GM20431 (cell line): ENCODE data around the gene PRRT3.

Source experiments
- in situ Hi-C: fragments of 300-500 bp; cut with MseI, MboI; formaldehyde crosslinking; loops from one replicate; pipeline ENCODE4 v1.15.0; 2020; ENCODE audit warnings: low sequenced_read_pairs; ENCODE audit not compliant: unreplicated experiment

Gene PRRT3

GRCh38 chr3:9928158-9928557 is 24.1 kb downstream of the PRRT3 start:
- in situ Hi-C loops, result no loop called here

- in situ Hi-C loops, result no loop called here
Observed at GRCh38 chr3:9918261-9919038, 33.8 kb downstream of the PRRT3 start.

GRCh38 chr3:9917820-9918219 is 34.4 kb downstream of the PRRT3 start:
- in situ Hi-C loops, result no loop called here

GRCh38 chr3:9916734-9917680 is 35.2 kb downstream of the PRRT3 start, which contains the start of gene IL17RC:
Gene IL17RC, plus strand, starts transcription at chr3:9917098. Its CDS starts 218 bp downstream, at chr3:9917316.
- in situ Hi-C loops, result no loop called here

GRCh38 chr3:9916346-9916733 is 35.9 kb downstream of the PRRT3 start:
- in situ Hi-C loops, result no loop called here

- in situ Hi-C loops, result no loop called here
Observed at GRCh38 chr3:9915254-9916141, 36.7 kb downstream of the PRRT3 start.

- in situ Hi-C loops, result no loop called here
Observed at GRCh38 chr3:9914559-9915253, 37.5 kb downstream of the PRRT3 start.

- in situ Hi-C loops, result no loop called here
Observed at GRCh38 chr3:9914011-9914410, 38.2 kb downstream of the PRRT3 start.

GRCh38 chr3:9913601-9914000 is 38.6 kb downstream of the PRRT3 start:
- in situ Hi-C loops, result no loop called here

- in situ Hi-C loops, result no loop called here
Observed at GRCh38 chr3:9912294-9912935, 39.8 kb downstream of the PRRT3 start.

GRCh38 chr3:9911863-9912262 is 40.3 kb downstream of the PRRT3 start:
- in situ Hi-C loops, result no loop called here

- in situ Hi-C loops, result no loop called here
Observed at GRCh38 chr3:9909221-9910013, 42.8 kb downstream of the PRRT3 start.

GRCh38 chr3:9908286-9908685 is 43.9 kb downstream of the PRRT3 start:
- in situ Hi-C loops, result no loop called here

GRCh38 chr3:9906480-9906879 is 45.7 kb downstream of the PRRT3 start:
- in situ Hi-C loops, result no loop called here

- in situ Hi-C loops, result no loop called here
Observed at GRCh38 chr3:9903904-9904303, 48.3 kb downstream of the PRRT3 start.

GRCh38 chr3:9903238-9903624 is 49.0 kb downstream of the PRRT3 start:
- in situ Hi-C loops, result no loop called here

- in situ Hi-C loops, result no loop called here
Observed at GRCh38 chr3:9902372-9903237, 49.6 kb downstream of the PRRT3 start, which contains the start of gene IL17RE. Gene IL17RE, plus strand, starts transcription at chr3:9902848. Its CDS starts 85 bp downstream, at chr3:9902933.
